ENCODE results near the gene CMIP. TPM values are rescaled to one million over a fixed set of nuclear protein-coding genes. Genes with fewer than 3 reads are reported as not detected.

The CMIP gene
- total and polyA plus RNA-seq, 10 of the 15 experiments (the other 5 are each of a cell fraction or from before 2014, with no cell fraction given) = 1.2 to 43.2 (median 4.4) TPM

GRCh38 chr16:81707411-81708265, 263.0 kb downstream of the CMIP start (continued):
- TF ChIP-seq, protein P1, sequence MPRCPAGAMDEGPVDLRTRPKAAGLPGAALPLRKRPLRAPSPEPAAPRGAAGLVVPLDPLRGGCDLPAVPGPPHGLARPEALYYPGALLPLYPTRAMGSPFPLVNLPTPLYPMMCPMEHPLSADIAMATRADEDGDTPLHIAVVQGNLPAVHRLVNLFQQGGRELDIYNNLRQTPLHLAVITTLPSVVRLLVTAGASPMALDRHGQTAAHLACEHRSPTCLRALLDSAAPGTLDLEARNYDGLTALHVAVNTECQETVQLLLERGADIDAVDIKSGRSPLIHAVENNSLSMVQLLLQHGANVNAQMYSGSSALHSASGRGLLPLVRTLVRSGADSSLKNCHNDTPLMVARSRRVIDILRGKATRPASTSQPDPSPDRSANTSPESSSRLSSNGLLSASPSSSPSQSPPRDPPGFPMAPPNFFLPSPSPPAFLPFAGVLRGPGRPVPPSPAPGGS (IDR thresholded peaks at IDR 0.05; ENCODE audit: borderline replicate concordance, insufficient read depth, low read depth, low read length, poor library complexity, severe bottlenecking) = no peak
- TF ChIP-seq SIN3A (IDR thresholded peaks at IDR 0.05; ENCODE audit: low read depth, low read length) (no peak), RUNX3 (IDR thresholded peaks at IDR 0.05; ENCODE audit: low read length) (no peak)

- H3K9ac ChIP-seq (ENCODE audit: control insufficient read depth, insufficient read depth, low read length) = no peak overlapping the region
- RAD21 ChIA-PET (ENCODE audit: unreplicated experiment) = no interaction called here
- BruUV-seq (replicated peaks) = no TSS peak
- no peak for DNase-seq (ENCODE audit: low read depth, low spot score)
- intact Hi-C loops (cut with micrococcal nuclease; ENCODE audit: unreplicated experiment) = no loop called here
- ATAC-seq = no peak
- no peaks in the 10 kb centered on the region for H4K20me1 ChIP-seq (ENCODE audit: control insufficient read depth, insufficient read depth)
- in situ Hi-C loops (cut with MboI) = no loop called here
- H3K9me3 ChIP-seq (replicated peaks; ENCODE audit: control insufficient read depth, insufficient read depth, low read length) = no peaks in the 10 kb centered on the region
- H3K27me3 ChIP-seq (replicated peaks in 1 of 2; ENCODE audit: control insufficient read depth in 2 of 2, insufficient read depth in 2 of 2, low read length in 1 of 2) = no peaks in the 10 kb centered on the region
- no peak overlapping the region for H3K27ac ChIP-seq (ENCODE audit: control insufficient read depth, insufficient read depth)
- POLR2A ChIA-PET = no interaction called here
- no peaks in the 10 kb centered on the region for H3K79me2 ChIP-seq (ENCODE audit: control insufficient read depth, insufficient read depth, low read length)
- no peak overlapping the region for H2AFZ ChIP-seq (ENCODE audit: control insufficient read depth, low read depth, low read length)
- peaks cover 4 to 13% of the 10 kb centered on the region in 2 experiments; a peak in 3 of 4 replicates for H3K36me3 ChIP-seq (ENCODE audit: control insufficient read depth in 2 of 2, insufficient read depth in 2 of 2, low read length in 1 of 2)
- FAIRE-seq = no peak
- CTCF ChIA-PET = no interaction called here
- no peak overlapping the region for H3K4me3 ChIP-seq
- SMC1A ChIA-PET (ENCODE audit: uncharacterized antibody, unreplicated experiment) = no interaction called here
- H3K4me1 ChIP-seq (ENCODE audit: control insufficient read depth, insufficient read depth, low read length) = no peaks in the 10 kb centered on the region
- H3K4me2 ChIP-seq (ENCODE audit: control insufficient read depth, insufficient read depth) = no peak overlapping the region
- 79% methylated on average over 11 of the region's 11 CpGs for WGBS (ENCODE audit: insufficient coverage, insufficient replicate concordance, low lambda C conversion rate, missing lambda C conversion rate)
- no peak for TF ChIP-seq BACH1 (IDR thresholded peaks at IDR 0.05; ENCODE audit: borderline replicate concordance)
- no peak for TF ChIP-seq PRDM15 (CRISPR knock-in tag; IDR thresholded peaks at IDR 0.05)
- TF ChIP-seq STAT1 (conservative IDR thresholded peaks at IDR 0.05) = no peak
- no peak for TF ChIP-seq MYC (IDR thresholded peaks at IDR 0.05; ENCODE audit: insufficient read depth, insufficient read length, insufficient replicate concordance, low read length, severe bottlenecking)
- TF ChIP-seq ZNF24 (IDR thresholded peaks at IDR 0.05) = no peak
- no peak for TF ChIP-seq CTCF (IDR thresholded peaks at IDR 0.05 in 2 of 3, conservative IDR thresholded peaks at IDR 0.05 in 1 of 3; ENCODE audit: control insufficient read depth in 2 of 3, extremely low read depth in 1 of 3, insufficient read depth in 1 of 3, low read depth in 3 of 3, low read length in 3 of 3)
- TF ChIP-seq YY1 (IDR thresholded peaks at IDR 0.05; ENCODE audit: low read depth, low read length) = no peak
- TF ChIP-seq TARDBP (IDR thresholded peaks at IDR 0.05; ENCODE audit: borderline replicate concordance) = no peak
- TF ChIP-seq ESRRA (IDR thresholded peaks at IDR 0.05; ENCODE audit: low read length) = no peak
- no peak for TF ChIP-seq CHD4 (IDR thresholded peaks at IDR 0.05)
Observed at GRCh38 chr16:81708266-81709015, 263.8 kb downstream of the CMIP start.

Data from GM12878 (cell line).